ENCODE measurements around the gene AKAP8L. TPM values are rescaled to one million over a fixed set of nuclear protein-coding genes. Genes with fewer than 3 reads are reported as not detected.
A peak's percentile ranks its signal among the peaks of the same experiment; 100 is the strongest.

The AKAP8L gene
- total and polyA plus RNA-seq, 12 donors = 45.2 to 140 (median 63.1) TPM

- ATAC-seq = no peak
- Histone ChIP-seq H3K4me3 (no peak overlapping the region), H3K4me1 (peaks cover 15 to 47% (median 37%) of the 10 kb centered on the region in 9 donors), H3K9me3 (no peaks in the 10 kb centered on the region), H3K36me3 (peaks cover 12 to 97% (median 67%) of the 10 kb centered on the region in 9 donors), H3K27me3 (no peaks in the 10 kb centered on the region), H3K27ac (no peak overlapping the region)
- TF ChIP-seq CTCF (IDR thresholded peaks at IDR 0.05) = no peak
- 94% methylated on average over 8 of the region's 8 CpGs for WGBS, 2 donors
- intact Hi-C loops (cut with DNase I) = no loop called here
- no peak for DNase-seq
Measured at GRCh38 chr19:15399234-15399515, 19.6 kb downstream of the AKAP8L start.

GRCh38 chr19:15398501-15399233 is 20.1 kb downstream of the AKAP8L start:
- Histone ChIP-seq H3K36me3 (peaks cover 12 to 99% (median 70%) of the 10 kb centered on the region in 9 donors), H3K4me1 (peaks cover 9 to 42% (median 32%) of the 10 kb centered on the region in 9 donors), H3K27me3 (no peaks in the 10 kb centered on the region), H3K9me3 (no peaks in the 10 kb centered on the region), H3K4me3 (no peak overlapping the region), H3K27ac (no peak overlapping the region)
- ATAC-seq = no peak
- WGBS, 2 donors = 86% methylated on average over 49 to 50 of the region's 50 CpGs
- DNase-seq = no peak
- intact Hi-C loops (cut with DNase I) = no loop called here
- TF ChIP-seq CTCF (IDR thresholded peaks at IDR 0.05) = no peak

- Histone ChIP-seq H3K9me3 (no peaks in the 10 kb centered on the region), H3K27ac (peak overlapping the region in 2 of 10 donors; percentile 9 to 23), H3K4me3 (no peak overlapping the region), H3K4me1 (peaks cover 2 to 33% (median 23%) of the 10 kb centered on the region in 9 donors), H3K27me3 (no peaks in the 10 kb centered on the region), H3K36me3 (peaks cover 12 to 99% (median 68%) of the 10 kb centered on the region in 9 donors)
- WGBS, 2 donors = 57 to 64% methylated on average over 11 of the region's 11 CpGs
- intact Hi-C loops (cut with DNase I) = no loop called here
- no peak for DNase-seq
- no peak for TF ChIP-seq CTCF (IDR thresholded peaks at IDR 0.05)
- no peak for ATAC-seq
Measured at GRCh38 chr19:15397782-15398181, 21.0 kb downstream of the AKAP8L start.

GRCh38 chr19:15397236-15397635 is 21.6 kb downstream of the AKAP8L start:
- TF ChIP-seq CTCF (IDR thresholded peaks at IDR 0.05) = no peak
- Histone ChIP-seq H3K4me3 (no peak overlapping the region), H3K9me3 (no peaks in the 10 kb centered on the region), H3K36me3 (peaks cover 12 to 99% (median 70%) of the 10 kb centered on the region in 9 donors), H3K27me3 (no peaks in the 10 kb centered on the region), H3K27ac (no peak overlapping the region), H3K4me1 (peaks cover 0 to 28% (median 18%) of the 10 kb centered on the region in 9 donors)
- intact Hi-C loops (cut with DNase I) = no loop called here
- DNase-seq (no peak), ATAC-seq (no peak)
- WGBS, 2 donors = 80 to 86% methylated on average over 6 of the region's 6 CpGs

Measured in heart right ventricle (tissue), 16 donors.